Measurements from ENCODE around the gene TCERG1. TPM values are rescaled to one million over a fixed set of nuclear protein-coding genes. Genes with fewer than 3 reads are reported as not detected.
A peak's percentile ranks its signal among the peaks of the same experiment; 100 is the strongest.

The TCERG1 gene
- polyA plus RNA-seq, 3 donors: 11.6 to 37.3 (median 18.0) TPM

DNA sequence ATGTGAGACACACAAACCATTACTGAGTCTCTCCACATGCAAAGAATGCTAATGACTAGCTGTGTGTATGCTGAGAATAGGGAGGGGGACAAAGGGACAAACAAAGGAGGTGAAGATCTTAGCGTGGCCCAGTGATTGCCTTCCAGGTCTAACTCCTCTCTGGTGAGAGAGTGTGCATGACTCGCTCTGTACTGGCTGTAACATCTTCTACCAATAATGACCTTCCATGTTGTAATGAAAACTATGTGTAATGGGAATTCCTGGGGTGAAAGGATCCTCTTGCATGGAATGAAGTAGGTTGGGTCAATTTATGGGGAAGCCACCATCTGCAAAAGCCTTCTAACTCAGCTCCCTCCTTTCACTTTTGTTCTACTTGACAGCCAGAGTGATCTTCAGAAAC is 93.3 kb downstream of the TCERG1 start:
- peaks cover 4 to 8% (median 5%) of the 10 kb centered on the region in 3 donors for H3K27me3 Mint-ChIP-seq (ENCODE audit: low read depth in 3 of 3)
- no peak for DNase-seq
- H3K27ac Mint-ChIP-seq: no peak overlapping the region
- no peaks in the 10 kb centered on the region for H3K36me3 ChIP-seq (replicated peaks in 1 of 2; ENCODE audit: control insufficient read depth in 1 of 2, insufficient read depth in 2 of 2, low read length in 2 of 2)
- H3K4me2 ChIP-seq (replicated peaks; ENCODE audit: extremely low read depth, low read length, poor library complexity, severe bottlenecking): no peak overlapping the region
- H3K79me2 ChIP-seq (ENCODE audit: insufficient read depth, low read length): no peaks in the 10 kb centered on the region
- no peak overlapping the region for H3K9ac ChIP-seq (ENCODE audit: insufficient read depth, low read length, poor library complexity, severe bottlenecking)
- H3K4me1 ChIP-seq (ENCODE audit: control insufficient read depth in 1 of 2, insufficient read depth in 2 of 2, low read length in 2 of 2): no peaks in the 10 kb centered on the region
- peaks cover 2% of the 10 kb centered on the region for H3K4me1 Mint-ChIP-seq
- TF ChIP-seq CTCF (IDR thresholded peaks at IDR 0.05): no peak
- no peak overlapping the region for H3K4me3 ChIP-seq (replicated peaks in 1 of 3; ENCODE audit: low read depth in 2 of 3, low read length in 3 of 3)
- intact Hi-C loops (cut with micrococcal nuclease): no loop called here
- no peaks in the 10 kb centered on the region for H3K27me3 ChIP-seq (ENCODE audit: control insufficient read depth in 2 of 2, insufficient read depth in 2 of 2, low read length in 2 of 2)
- no peak overlapping the region for H3K27ac ChIP-seq (ENCODE audit: low read depth in 1 of 2, low read length in 2 of 2)
- no peaks in the 10 kb centered on the region for H3K9me3 ChIP-seq (replicated peaks in 1 of 2; ENCODE audit: control insufficient read depth in 1 of 2, insufficient read depth in 1 of 2, low read length in 2 of 2)
- no CpG with 5 or more reads among the region's 2 CpGs for WGBS (ENCODE audit: insufficient coverage)
- no peak overlapping the region for H3K4me3 Mint-ChIP-seq
- H3K9me3 Mint-ChIP-seq: no peaks in the 10 kb centered on the region
- no peaks in the 10 kb centered on the region for H4K20me1 ChIP-seq (ENCODE audit: insufficient read depth, low read length)
- H3K36me3 Mint-ChIP-seq: no peaks in the 10 kb centered on the region
- H2AFZ ChIP-seq (ENCODE audit: insufficient read depth, low read depth, low read length, poor library complexity, severe bottlenecking): no peak overlapping the region

- Histone ChIP-seq H4K20me1 (ENCODE audit: insufficient read depth, low read length) (no peaks in the 10 kb centered on the region), H3K36me3 (replicated peaks in 1 of 2; ENCODE audit: control insufficient read depth in 1 of 2, insufficient read depth in 2 of 2, low read length in 2 of 2) (no peaks in the 10 kb centered on the region), H3K9me3 (replicated peaks in 1 of 2; ENCODE audit: control insufficient read depth in 1 of 2, insufficient read depth in 1 of 2, low read length in 2 of 2) (no peaks in the 10 kb centered on the region), H3K9ac (ENCODE audit: insufficient read depth, low read length, poor library complexity, severe bottlenecking) (no peak overlapping the region), H3K4me2 (replicated peaks; ENCODE audit: extremely low read depth, low read length, poor library complexity, severe bottlenecking) (no peak overlapping the region), H3K79me2 (ENCODE audit: insufficient read depth, low read length) (no peaks in the 10 kb centered on the region), H3K4me3 (replicated peaks in 1 of 3; ENCODE audit: low read depth in 2 of 3, low read length in 3 of 3) (no peak overlapping the region), H3K4me1 (ENCODE audit: control insufficient read depth in 1 of 2, insufficient read depth in 2 of 2, low read length in 2 of 2) (no peaks in the 10 kb centered on the region), H3K27ac (ENCODE audit: low read depth in 1 of 2, low read length in 2 of 2) (no peak overlapping the region), H2AFZ (ENCODE audit: insufficient read depth, low read depth, low read length, poor library complexity, severe bottlenecking) (no peak overlapping the region), H3K27me3 (ENCODE audit: control insufficient read depth in 2 of 2, insufficient read depth in 2 of 2, low read length in 2 of 2) (no peaks in the 10 kb centered on the region)
- DNase-seq: peak; percentile 9 to 23 (median 12)
- Mint-ChIP-seq H3K36me3 (no peaks in the 10 kb centered on the region), H3K27me3 (ENCODE audit: low read depth in 3 of 3) (peaks cover 5 to 12% (median 6%) of the 10 kb centered on the region in 3 donors), H3K4me3 (no peak overlapping the region), H3K27ac (no peak overlapping the region), H3K4me1 (peaks cover 2% of the 10 kb centered on the region), H3K9me3 (no peaks in the 10 kb centered on the region)
- intact Hi-C loops (cut with micrococcal nuclease): no loop called here
- peak; percentile 74 for TF ChIP-seq CTCF (IDR thresholded peaks at IDR 0.05)
- 0% methylated on average over 4 of the region's 16 CpGs for WGBS (ENCODE audit: insufficient coverage)
Measured at GRCh38 chr5:146541958-146542849, 95.1 kb downstream of the TCERG1 start.

Data from CD14-positive monocyte (primary cell).